ENCODE results near the gene EBI3. TPM values are rescaled to one million over a fixed set of nuclear protein-coding genes. Genes with fewer than 3 reads are reported as not detected.

Gene EBI3
- total and polyA plus RNA-seq, 2 of the 8 experiments (the other 6 are each of a cell fraction or from before 2014, with no cell fraction given) = 0.99 to 8.4 TPM

DNA sequence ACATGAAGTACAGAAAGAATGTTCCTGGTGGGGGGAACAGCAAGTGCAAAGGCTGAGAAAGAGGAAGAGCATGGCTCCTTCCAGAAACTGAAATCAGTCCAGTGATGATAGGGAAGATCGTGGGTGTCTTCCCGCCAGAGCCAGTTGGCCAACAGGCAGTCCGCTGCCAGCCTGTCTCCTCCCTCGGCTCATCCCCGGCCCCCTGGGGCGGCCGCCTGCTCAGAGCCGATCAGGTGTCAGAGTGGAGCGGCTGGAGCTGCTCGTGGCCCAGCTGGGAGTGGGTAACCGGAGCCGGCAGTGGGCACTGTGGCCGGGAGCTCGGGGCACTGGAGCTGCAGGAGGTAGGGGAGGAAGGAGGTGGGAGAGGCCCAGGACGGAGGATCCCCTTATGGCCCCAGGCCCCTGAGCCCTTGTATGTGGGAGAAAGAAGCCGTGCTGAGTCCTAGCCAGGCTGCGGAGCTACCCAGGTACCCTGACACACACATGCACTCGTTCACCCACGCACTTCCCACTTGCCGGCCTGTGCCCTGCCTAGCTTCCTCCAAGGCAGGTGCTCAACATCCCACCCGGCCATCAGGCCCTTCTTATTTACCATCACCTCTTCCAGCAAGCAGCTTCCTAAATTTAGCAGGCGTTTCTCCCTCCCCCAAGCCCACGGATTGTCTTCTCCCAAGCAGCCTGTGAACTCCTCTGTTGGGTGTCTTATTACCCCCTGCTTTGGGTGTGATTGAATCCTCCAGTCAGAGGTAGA is 45.2 kb upstream of the EBI3 start:
- Histone ChIP-seq H2AK5ac (ENCODE audit: low read depth, low read length) (no peak overlapping the region), H3K9ac (replicated peaks in 1 of 4; ENCODE audit: extremely low read depth in 1 of 4, low read depth in 3 of 4, low read length in 3 of 4) (no peak overlapping the region), H3K4me1 (replicated peaks in 1 of 4; ENCODE audit: control insufficient read depth in 3 of 4, insufficient read depth in 4 of 4, low read length in 3 of 4) (peaks cover 0 to 3% (median under 1%) of the 10 kb centered on the region in 4 experiments; a peak in 3 of 7 replicates), H4K8ac (ENCODE audit: extremely low read depth, insufficient read depth, low read length) (no peak overlapping the region), H3K4me3 (ENCODE audit: extremely low read depth in 1 of 4, insufficient read depth in 2 of 4, low read depth in 3 of 4, low read length in 4 of 4) (no peak overlapping the region), H3K56ac (replicated peaks; ENCODE audit: insufficient read length, low read depth, low read length) (no peak overlapping the region), H3K14ac (ENCODE audit: insufficient read length) (no peak overlapping the region), H2BK12ac (ENCODE audit: low read depth, low read length) (no peak overlapping the region), H3K4me2 (ENCODE audit: insufficient read depth in 1 of 2, low read depth in 2 of 2, low read length in 2 of 2) (no peak overlapping the region), H2BK5ac (ENCODE audit: low read depth, low read length) (no peak overlapping the region), H4K5ac (ENCODE audit: insufficient read length, low read depth, low read length) (no peak overlapping the region), H2BK20ac (ENCODE audit: low read length) (no peak overlapping the region), H2BK15ac (ENCODE audit: low read length) (no peak overlapping the region), H3K18ac (ENCODE audit: extremely low read depth, low read length) (no peak overlapping the region), H3K27me3 (replicated peaks in 1 of 4; ENCODE audit: control insufficient read depth in 3 of 4, extremely low read depth in 1 of 4, insufficient read depth in 3 of 4, low read length in 3 of 4) (0 out of 7 replicates have a peak, but pooled peaks cover 0 to 2% (median 0%) of the 10 kb centered on the region in 4 experiments), H3K79me1 (ENCODE audit: low read depth, low read length) (peaks cover 2% of the 10 kb centered on the region), H4K20me1 (replicated peaks in 1 of 2; ENCODE audit: control insufficient read depth in 1 of 2, insufficient read depth in 2 of 2, low read length in 2 of 2) (peaks cover 2 to 3% of the 10 kb centered on the region in 2 experiments), H4K91ac (replicated peaks; ENCODE audit: insufficient read length, low read length) (no peak overlapping the region), H3K9me3 (ENCODE audit: insufficient read depth in 2 of 2, low read depth in 1 of 2, low read length in 1 of 2) (no peaks in the 10 kb centered on the region), H2AFZ (ENCODE audit: low read length) (no peak overlapping the region), H2BK120ac (replicated peaks; ENCODE audit: low read depth, low read length) (no peak overlapping the region), H3K23ac (ENCODE audit: insufficient read length) (no peak overlapping the region), H3K23me2 (ENCODE audit: low read depth, low read length) (peaks cover 13% of the 10 kb centered on the region), H3K36me3 (ENCODE audit: control insufficient read depth in 2 of 4, insufficient read depth in 4 of 4, low read length in 3 of 4) (no peaks in the 10 kb centered on the region; a peak in 1 of 8 replicates), H3K27ac (ENCODE audit: low read depth, low read length) (no peak overlapping the region), H3K79me2 (ENCODE audit: control insufficient read depth in 1 of 2, insufficient read depth in 2 of 2, low read length in 2 of 2) (no peaks in the 10 kb centered on the region; a peak in 1 of 4 replicates), H3K4ac (replicated peaks; ENCODE audit: insufficient read length, low read depth, low read length) (no peak overlapping the region)
- CTCF ChIA-PET (ENCODE audit: partially characterized antibody) = interaction anchor here (0.8 to 2.5 kb wide), 5 partner anchors 16 to 44 kb away, joined by 3 to 11 read pairs (median 5); no protein-coding TSS in a partner anchor
- POLR2A ChIA-PET (ENCODE audit: partially characterized antibody) = no interaction called here
- DNase-seq (ENCODE audit: low read depth in 1 of 2, low spot score in 2 of 2) = no peak
- no peak for FAIRE-seq
- TF ChIP-seq RNF2 (IDR thresholded peaks at IDR 0.05; ENCODE audit: borderline replicate concordance, low read depth, low read length, missing control alignments, poor library complexity, severe bottlenecking) (no peak), CHD2 (IDR thresholded peaks at IDR 0.05; ENCODE audit: low read length) (no peak), POLR2A (IDR thresholded peaks at IDR 0.05; ENCODE audit: control extremely low read depth in 1 of 2, low read depth in 2 of 2, low read length in 2 of 2) (no peak), SP1 (IDR thresholded peaks at IDR 0.05; ENCODE audit: low read depth, low read length) (no peak), SIX5 (IDR thresholded peaks at IDR 0.05; ENCODE audit: low read depth, low read length) (no peak), SIRT6 (IDR thresholded peaks at IDR 0.05; ENCODE audit: low read length) (no peak)
- 86% methylated on average over 21 of the region's 23 CpGs; no CpG with 5 or more reads in 1 of the 2 experiments for whole genome bisulfite sequencing, 2 experiments (ENCODE audit: extremely low coverage in 1 of 2, insufficient coverage in 1 of 2, insufficient read length in 1 of 2, insufficient replicate concordance in 2 of 2, low coverage in 1 of 2, low lambda C conversion rate in 2 of 2, missing lambda C conversion rate in 1 of 2)

Data from H1 (cell line).